Globus pallidus (tissue), 1 donor: Measurements from ENCODE around the gene NUDT6.

Source experiments
- DNase-seq: peaks from one replicate; pipeline ENCODE4 v3.0.0-alpha.2; 2015; ENCODE audit warnings: low spot score

NUDT6 gene

GRCh38 chr4:122914292-122914904 is 8.0 kb downstream of the NUDT6 start:
- no peak for DNase-seq

GRCh38 chr4:122912810-122913575 is 9.4 kb downstream of the NUDT6 start:
- DNase-seq: no peak

DNA sequence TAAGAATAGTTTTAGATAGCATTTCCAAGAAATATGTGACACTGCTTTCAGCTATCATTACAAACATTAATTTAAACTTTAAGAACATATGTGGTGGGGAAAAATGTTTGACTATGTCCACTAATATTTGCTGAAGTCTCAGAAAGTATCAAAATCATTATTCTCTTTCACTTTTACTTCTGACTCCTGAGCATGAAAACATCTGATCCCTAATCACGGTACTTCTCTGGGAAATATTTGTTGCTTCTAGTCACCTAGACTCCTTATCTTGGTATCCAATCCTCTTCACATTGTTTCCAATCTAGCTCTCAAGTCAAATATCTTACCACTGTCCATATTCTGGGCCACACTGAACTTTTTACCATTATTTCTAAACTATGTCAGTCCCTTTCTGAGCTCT is 10.8 kb downstream of the NUDT6 start:
- no peak for DNase-seq

GRCh38 chr4:122909683-122910082 is 12.7 kb downstream of the NUDT6 start:
- no peak for DNase-seq

- no peak for DNase-seq
Measured at GRCh38 chr4:122908223-122908622, 14.2 kb downstream of the NUDT6 start.

- no peak for DNase-seq
Measured at GRCh38 chr4:122906859-122907305, 15.5 kb downstream of the NUDT6 start.

- DNase-seq: no peak
Measured at GRCh38 chr4:122903766-122904288, 18.6 kb downstream of the NUDT6 start.

DNA sequence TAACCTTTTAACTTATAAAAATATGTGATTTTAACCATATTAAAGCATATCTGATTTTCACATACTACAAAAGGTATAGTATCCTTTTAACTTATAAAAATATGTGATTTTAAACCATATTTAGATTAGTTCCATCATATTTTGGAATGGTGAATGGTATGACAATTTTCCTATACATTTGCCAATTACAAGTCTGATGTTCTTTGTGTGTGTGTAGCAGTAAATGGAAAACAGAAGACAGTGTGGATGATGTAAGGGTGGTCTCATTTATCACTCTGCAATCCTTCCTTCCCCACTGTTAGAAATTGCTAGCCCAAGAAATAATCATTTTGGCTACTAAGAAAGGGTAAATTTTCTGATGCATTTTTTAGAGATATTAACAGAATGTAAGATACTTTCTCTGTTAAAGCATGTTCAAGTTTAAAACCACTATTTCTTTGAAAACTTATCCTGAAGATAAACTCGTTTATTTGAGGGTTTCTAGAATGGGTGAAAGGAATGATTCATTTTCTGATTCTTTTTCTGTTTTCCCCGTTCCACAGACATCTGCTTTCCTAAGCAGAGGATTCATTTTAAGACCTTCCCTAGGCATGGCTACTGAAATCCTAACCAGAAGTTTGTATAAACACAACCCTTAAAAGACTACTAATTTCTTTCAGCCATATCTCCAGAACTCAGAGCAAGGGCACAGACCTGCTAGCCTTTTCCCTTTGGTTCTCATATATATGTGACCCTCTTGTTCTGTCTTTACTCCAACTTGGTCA is 21.0 kb downstream of the NUDT6 start:
- no peak for DNase-seq

- DNase-seq: no peak
Measured at GRCh38 chr4:122900314-122900713, 22.1 kb downstream of the NUDT6 start.

- DNase-seq: no peak
Measured at GRCh38 chr4:122899682-122900081, 22.7 kb downstream of the NUDT6 start.

GRCh38 chr4:122898370-122899150 is 23.8 kb downstream of the NUDT6 start:
- peak; percentile 29 for DNase-seq

DNA sequence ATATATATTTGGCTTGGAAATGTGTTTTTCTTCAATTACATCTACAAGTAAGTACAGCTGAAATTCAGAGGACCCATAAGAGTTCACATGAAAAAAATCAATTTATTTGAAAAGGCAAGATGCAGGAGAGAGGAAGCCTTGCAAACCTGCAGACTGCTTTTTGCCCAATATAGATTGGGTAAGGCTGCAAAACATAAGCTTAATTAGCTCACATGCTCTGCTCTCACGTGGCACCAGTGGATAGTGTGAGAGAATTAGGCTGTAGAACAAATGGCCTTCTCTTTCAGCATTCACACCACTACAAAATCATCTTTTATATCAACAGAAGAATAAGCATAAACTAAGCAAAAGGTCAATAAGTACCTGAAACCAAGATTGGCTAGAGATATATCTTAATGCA is 26.1 kb downstream of the NUDT6 start:
- DNase-seq: no peak

GRCh38 chr4:122895336-122895995 is 26.9 kb downstream of the NUDT6 start:
- DNase-seq: no peak

- DNase-seq: no peak
Measured at GRCh38 chr4:122894827-122895226, 27.6 kb downstream of the NUDT6 start.

DNA sequence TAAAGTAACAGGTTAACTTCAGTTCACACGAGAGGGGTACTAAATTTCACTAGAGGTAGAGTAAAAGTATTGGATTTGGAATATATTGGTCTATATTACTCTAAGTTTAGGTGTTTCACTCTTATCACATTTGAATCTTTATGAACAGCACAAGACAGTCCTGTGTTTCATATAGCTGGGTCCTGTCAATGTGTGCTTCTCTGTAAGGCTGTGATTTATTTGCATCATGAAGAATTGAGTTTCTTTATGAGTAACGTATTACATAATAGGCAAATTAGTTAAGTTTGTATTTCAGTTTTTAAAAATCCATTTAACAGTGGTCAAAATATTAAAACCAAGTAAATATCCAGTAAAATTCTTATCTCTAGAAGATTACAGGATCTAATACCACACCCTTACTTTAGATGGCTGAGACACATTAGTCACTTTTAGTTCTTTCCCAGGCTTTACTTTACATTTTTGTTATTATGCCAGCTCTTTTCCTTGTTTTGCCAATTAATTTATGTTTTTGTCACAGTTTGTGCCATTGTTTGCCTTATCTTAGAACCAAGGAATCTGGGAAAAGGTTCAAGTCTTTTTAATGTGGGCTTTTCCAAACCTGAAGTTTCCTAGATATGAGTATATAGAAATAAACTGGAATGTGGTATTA is 32.1 kb downstream of the NUDT6 start:
- DNase-seq: no peak

DNA sequence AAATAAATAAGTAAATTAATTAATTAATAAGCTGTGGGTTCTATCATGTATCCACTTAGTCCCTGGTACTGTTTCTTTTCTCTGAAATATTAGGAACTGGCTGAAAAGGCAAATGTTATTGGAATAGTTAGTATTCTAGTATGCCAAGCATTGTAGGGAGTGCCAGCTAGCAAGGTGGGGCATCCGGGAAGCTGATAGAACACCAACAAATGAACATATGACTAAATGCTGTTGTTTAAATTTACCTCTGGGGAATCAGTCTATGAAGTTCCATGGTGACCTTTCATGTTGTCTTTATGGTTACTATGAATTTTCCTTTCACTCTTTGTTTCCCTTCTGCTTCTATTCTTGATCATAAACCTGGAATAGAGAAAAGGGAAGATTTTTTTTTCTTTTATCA is 32.7 kb downstream of the NUDT6 start:
- no peak for DNase-seq

DNA sequence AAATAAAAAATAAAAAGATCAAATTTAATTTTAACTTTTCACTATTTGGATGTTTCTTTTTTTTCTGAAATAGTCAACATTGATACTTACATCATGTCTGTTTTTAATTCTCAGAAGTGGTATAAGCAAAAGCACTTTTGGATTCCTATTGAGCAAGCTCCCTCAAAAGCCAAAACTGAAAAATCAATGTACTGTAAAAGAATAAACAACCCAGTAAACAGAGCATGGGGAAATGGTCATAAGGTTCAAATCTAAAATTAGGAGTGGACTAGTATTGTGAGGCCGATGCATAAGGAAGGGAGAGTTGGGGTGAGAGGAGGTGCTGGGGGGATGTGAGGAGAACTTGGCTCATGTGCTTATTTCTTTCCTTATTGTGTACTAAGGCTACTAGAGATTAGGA is 37.9 kb downstream of the NUDT6 start:
- DNase-seq: no peak

GRCh38 chr4:122882857-122883735 is 39.3 kb downstream of the NUDT6 start:
- no peak for DNase-seq

DNA sequence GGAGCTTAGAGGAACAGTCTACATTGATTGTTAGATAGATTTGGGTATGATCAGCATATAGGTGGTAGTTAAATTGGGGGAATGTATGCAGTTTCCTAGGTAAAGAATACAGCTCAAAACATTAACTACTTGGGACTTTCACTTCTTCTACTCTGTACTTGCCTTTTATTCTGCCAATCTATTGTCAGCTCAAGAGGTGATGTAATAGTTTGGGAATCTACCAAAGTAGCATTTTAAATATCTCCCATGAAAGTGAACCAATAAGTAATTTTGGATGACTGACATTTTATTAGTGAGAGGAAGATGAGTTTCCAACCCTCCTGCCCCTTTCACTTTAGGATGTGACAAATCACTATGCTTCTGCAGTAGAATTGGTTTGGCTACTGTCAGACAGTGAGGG is 43.4 kb downstream of the NUDT6 start:
- no peak for DNase-seq

DNA sequence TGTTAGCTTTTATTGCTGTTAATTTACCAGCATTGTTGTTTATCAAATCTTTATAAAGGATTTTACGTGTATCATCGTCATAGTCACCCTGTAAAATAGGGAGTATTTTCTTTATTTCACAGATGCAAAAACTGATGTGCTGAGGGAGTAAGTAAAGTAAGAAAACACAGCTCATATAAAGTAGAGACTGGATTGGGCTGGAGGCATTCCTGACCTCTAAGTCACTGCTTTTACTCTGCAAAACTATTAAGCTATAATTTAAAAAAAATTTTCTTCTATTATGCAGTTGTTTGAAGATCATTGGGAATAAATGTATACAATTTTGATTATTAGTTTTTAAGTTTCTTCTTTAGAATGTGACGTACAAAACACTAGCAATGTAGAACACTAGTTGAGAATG is 45.9 kb downstream of the NUDT6 start:
- DNase-seq: no peak
